Measurements from ENCODE around the gene TMEM81. TPM values are rescaled to one million over a fixed set of nuclear protein-coding genes. Genes with fewer than 3 reads are reported as not detected.
A peak's percentile ranks its signal among the peaks of the same experiment; 100 is the strongest.

The TMEM81 gene
- total and polyA plus RNA-seq, 11 donors, result 1.3 to 3.8 (median 2.4) TPM

GRCh38 chr1:205041001-205041715, 43.1 kb downstream of the TMEM81 start:
- peaks cover 5 to 52% (median 33%) of the 10 kb centered on the region in 9 donors for H3K27me3 ChIP-seq
- peaks cover 0 to 10% (median 0%) of the 10 kb centered on the region in 12 donors for H3K4me1 ChIP-seq
- WGBS, 4 donors, result 23 to 39% (median 36%) methylated on average over 4 of the region's 4 CpGs
- H3K4me3 ChIP-seq, result no peak overlapping the region
- H3K36me3 ChIP-seq, result no peaks in the 10 kb centered on the region
- DNase-seq (no peak), ATAC-seq (no peak)
- no peak for TF ChIP-seq POLR2A (IDR thresholded peaks at IDR 0.05)
- no peak for TF ChIP-seq CTCF (IDR thresholded peaks at IDR 0.05)
- no peaks in the 10 kb centered on the region for H3K9me3 ChIP-seq
- intact Hi-C loops (cut with DNase I), result no loop called here
- no peak overlapping the region for H3K27ac ChIP-seq

DNA sequence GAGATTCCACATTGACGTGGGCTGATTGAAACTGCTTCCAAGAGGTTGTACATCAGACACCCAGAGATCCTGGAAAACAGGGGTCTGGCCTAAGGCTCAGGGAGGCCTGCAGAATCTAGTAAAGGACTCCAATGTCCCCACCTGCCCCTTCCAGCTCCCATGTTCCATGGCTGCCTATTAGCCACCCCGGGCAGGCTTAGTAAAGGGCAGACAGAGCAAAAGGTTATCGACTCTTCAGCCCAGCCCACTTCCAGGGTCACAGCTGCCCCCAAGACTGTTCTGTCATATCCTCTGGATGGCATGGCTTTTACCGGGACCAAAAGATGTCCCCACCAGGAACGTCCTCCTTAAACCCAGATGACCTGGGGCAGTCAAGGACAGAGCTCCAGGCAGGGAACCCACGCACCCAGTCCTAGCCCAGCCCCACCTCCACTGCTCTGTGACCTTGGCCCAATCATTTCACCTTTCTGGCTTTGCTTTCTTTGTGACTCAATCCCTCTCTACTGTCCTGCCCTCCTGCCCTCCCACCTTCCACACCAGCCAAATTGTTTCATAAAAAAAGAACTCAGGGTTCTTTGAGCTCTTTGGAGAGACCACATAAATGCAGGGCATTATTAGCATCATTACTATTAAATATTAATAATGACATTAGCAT, 46.0 kb downstream of the TMEM81 start:
- no peak for TF ChIP-seq CTCF (IDR thresholded peaks at IDR 0.05)
- no peak for TF ChIP-seq POLR2A (IDR thresholded peaks at IDR 0.05)

GRCh38 chr1:205037539-205037938, 46.7 kb downstream of the TMEM81 start:
- intact Hi-C loops (cut with DNase I), result no loop called here
- WGBS, 4 donors, result 85 to 90% (median 87%) methylated on average over 9 of the region's 9 CpGs
- Histone ChIP-seq H3K36me3 (no peaks in the 10 kb centered on the region), H3K9me3 (no peaks in the 10 kb centered on the region), H3K27me3 (peaks cover 0 to 20% (median 3%) of the 10 kb centered on the region in 9 donors), H3K4me3 (no peak overlapping the region), H3K27ac (no peak overlapping the region), H3K4me1 (no peaks in the 10 kb centered on the region)
- ATAC-seq, result no peak
- no peak for DNase-seq
- TF ChIP-seq CTCF (IDR thresholded peaks at IDR 0.05) (no peak), POLR2A (IDR thresholded peaks at IDR 0.05) (no peak)

More for the DNA sequence above, 46.0 kb downstream of the TMEM81 start:
- peak in 1 of 4 donors; percentile 26 for ATAC-seq
- DNase-seq, result no peak
- no peak overlapping the region for H3K27ac ChIP-seq
- intact Hi-C loops (cut with DNase I), result no loop called here
- no peaks in the 10 kb centered on the region for H3K36me3 ChIP-seq
- 76 to 79% (median 77%) methylated on average over 6 of the region's 6 CpGs for WGBS, 4 donors
- no peaks in the 10 kb centered on the region for H3K9me3 ChIP-seq
- H3K4me3 ChIP-seq, result no peak overlapping the region
- peaks cover 1 to 23% (median 7%) of the 10 kb centered on the region in 9 donors for H3K27me3 ChIP-seq
- H3K4me1 ChIP-seq, result peaks cover 0 to 7% (median 0%) of the 10 kb centered on the region in 12 donors

Other genes with a start within 250 kb of the TMEM81 start
- 10 to 100 TPM in 5 of 9 donors, 1 to 10 TPM in 4; 2.5 to 14.6 (median 10.3) TPM for gene NFASC, start 213.6 kb downstream of the TMEM81 start, total RNA-seq
- 10 to 100 TPM in 1 of 2 donors, 1 to 10 TPM in 1; 2.7 to 14.6 TPM for gene NFASC, start 213.6 kb downstream of the TMEM81 start, polyA plus RNA-seq
- gene CNTN2, start 41.2 kb downstream of the TMEM81 start, total RNA-seq, result 1 to 10 TPM in 1 of 9 donors, under 1 TPM in 5, not detected in 3; 0.04 to 2.4 (median 0.19) TPM
- under 1 TPM; 0.06 to 0.84 TPM for gene CNTN2, start 41.2 kb downstream of the TMEM81 start, polyA plus RNA-seq
- 10 to 100 TPM in 5 of 9 donors, 1 to 10 TPM in 4; 8.4 to 12.1 (median 10.1) TPM for gene RBBP5, start 37.5 kb upstream of the TMEM81 start, total RNA-seq
- gene RBBP5, start 37.5 kb upstream of the TMEM81 start, polyA plus RNA-seq, result 1 to 10 TPM; 3.8 to 8.2 TPM
- 10 to 100 TPM in 1 of 9 donors, 1 to 10 TPM in 8; 5.2 to 10.1 (median 8.0) TPM for gene DSTYK, start 127.2 kb upstream of the TMEM81 start, total RNA-seq
- gene DSTYK, start 127.2 kb upstream of the TMEM81 start, polyA plus RNA-seq, result 1 to 10 TPM; 3.2 to 5.3 TPM
- gene TMCC2, start 143.5 kb upstream of the TMEM81 start, total RNA-seq, result 1 to 10 TPM in 8 of 9 donors, under 1 TPM in 1; 0.97 to 5.1 (median 2.1) TPM
- 1 to 10 TPM; 1.4 to 2.0 TPM for gene TMCC2, start 143.5 kb upstream of the TMEM81 start, polyA plus RNA-seq
- gene NUAK2, start 237.3 kb upstream of the TMEM81 start, total RNA-seq, result 1 to 10 TPM in 3 of 9 donors, under 1 TPM in 6; 0.25 to 2.6 (median 0.82) TPM
- gene NUAK2, start 237.3 kb upstream of the TMEM81 start, polyA plus RNA-seq, result under 1 TPM; 0.46 to 0.50 TPM

Measured in heart left ventricle (tissue), 16 donors.